HCT116 (cell line): ENCODE measurements around the gene RPLP2.

Experiments used
- CBX3 ChIP-seq: IDR thresholded peaks from 2 replicates; pipeline ENCODE4 v1.6.1; 2012; ENCODE audit warnings: low read depth
- EZH2phosphoT487 ChIP-seq: fragments of 200-600 bp; IDR thresholded peaks from 2 replicates; pipeline ENCODE4 v1.6.1; 2018; ENCODE audit warnings: antibody characterized with exemption, borderline replicate concordance
- POLR2A ChIP-seq: IDR thresholded peaks from 2 replicates; pipeline ENCODE4 v1.7.0; 2011; ENCODE audit warnings: borderline replicate concordance; ENCODE audit not compliant: insufficient read depth, insufficient read length; ENCODE audit errors: extremely low read depth
- POLR2AphosphoS5 ChIP-seq: IDR thresholded peaks from 2 replicates; pipeline ENCODE4 v1.6.1; 2011; ENCODE audit warnings: mild to moderate bottlenecking, low read depth, low read length, moderate library complexity
- TCF7L2 ChIP-seq: IDR thresholded peaks from 2 replicates; pipeline ENCODE4 v1.7.0; 2011; ENCODE audit warnings: borderline replicate concordance, inconsistent platforms; ENCODE audit not compliant: insufficient read depth, insufficient read length; ENCODE audit errors: extremely low read depth
- YY1 ChIP-seq: IDR thresholded peaks from 2 replicates; pipeline ENCODE4 v1.6.1; 2011; ENCODE audit warnings: low read length, low read depth, moderate library complexity, mild to moderate bottlenecking; ENCODE audit not compliant: insufficient replicate concordance; ENCODE audit errors: extremely low read depth
- ZNF274 ChIP-seq: fragments of 200-500 bp; sonication (Bioruptor generic); IDR thresholded peaks from 2 replicates; pipeline ENCODE4 v1.6.1; 2014; ENCODE audit warnings: mild to moderate bottlenecking, low read depth, low read length, inconsistent platforms
- TF ChIP-seq, protein P1 (sequence below), 3 experiments: fragments of 200-600 bp in 1 of 3; sonication (generic) in 1 of 3; IDR thresholded peaks in 2 of 3; conservative IDR thresholded peaks in 1 of 3; 2 replicates each; pipeline ENCODE4 v1.5.1; 2012 to 2017; ENCODE audit warnings: low read depth in 2 of 3, low read length in 2 of 3, antibody characterized with exemption in 1 of 3, borderline replicate concordance in 1 of 3, control low read depth in 1 of 3, mild to moderate bottlenecking in 1 of 3, mixed read lengths in 1 of 3, mixed run types in 1 of 3, moderate library complexity in 1 of 3; ENCODE audit not compliant: insufficient read depth in 1 of 3
- TF ChIP-seq, protein P2 (sequence below): IDR thresholded peaks from 2 replicates; pipeline ENCODE4 v1.6.1; 2011; ENCODE audit warnings: mild to moderate bottlenecking, low read length, moderate library complexity; ENCODE audit not compliant: insufficient replicate concordance; ENCODE audit errors: extremely low read depth
- TF ChIP-seq, protein P3 (sequence below): IDR thresholded peaks from 2 replicates; pipeline ENCODE4 v1.6.1; 2012

DNA sequence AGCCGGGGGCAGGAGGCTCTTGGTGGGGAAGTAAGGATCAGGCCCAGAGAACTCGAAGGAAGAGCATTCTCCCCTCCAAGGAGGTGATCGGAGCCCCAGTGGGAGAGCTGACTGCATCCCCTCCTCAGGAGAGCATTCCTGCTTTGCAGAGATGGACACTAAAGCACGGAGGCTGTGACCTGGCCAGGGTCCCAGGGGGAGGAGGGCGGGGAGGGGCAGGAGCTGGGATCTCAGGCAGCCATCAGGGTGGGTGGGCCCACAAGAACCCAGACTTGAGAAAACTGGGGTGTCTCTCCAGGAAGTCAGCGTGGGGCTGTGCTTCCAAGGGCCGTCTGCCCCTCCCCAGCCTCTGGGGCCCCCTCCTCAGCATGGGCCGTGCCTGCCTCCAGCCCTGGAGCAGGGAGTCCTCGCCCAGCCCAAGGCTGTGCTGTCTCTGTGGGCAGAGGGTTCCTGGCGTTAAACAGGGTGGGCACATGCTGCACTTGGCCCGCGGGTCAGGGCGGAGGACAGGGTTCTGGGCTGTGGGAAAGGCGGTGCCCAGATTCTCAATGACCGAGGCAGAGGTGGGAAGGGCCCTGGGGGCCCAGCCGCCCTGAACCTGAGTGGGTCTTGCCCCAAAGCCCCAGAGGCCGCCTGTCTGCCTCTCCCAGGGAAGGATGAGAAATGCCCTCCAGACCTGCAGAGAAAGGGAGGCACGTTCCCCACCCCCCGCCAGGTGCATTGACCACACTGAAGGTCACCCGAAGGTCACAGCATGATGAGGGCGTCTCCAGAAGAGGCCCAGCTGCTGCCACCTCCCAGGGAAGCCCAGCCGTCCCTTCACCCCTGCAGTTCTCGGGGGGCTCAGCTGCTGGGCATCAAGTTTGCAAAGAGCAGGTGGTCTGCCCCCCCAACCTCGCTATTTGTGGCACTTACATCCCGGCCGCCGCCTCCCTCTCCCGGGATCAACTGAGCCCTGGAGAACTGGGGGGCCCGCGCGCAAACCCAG lies 20.5 kb upstream of the RPLP2 start:
- TF ChIP-seq POLR2AphosphoS5 (no peak), EZH2phosphoT487 (no peak), ZNF274 (no peak), CBX3 (no peak), POLR2A (no peak), TCF7L2 (no peak), YY1 (no peak)
- TF ChIP-seq, protein P1, sequence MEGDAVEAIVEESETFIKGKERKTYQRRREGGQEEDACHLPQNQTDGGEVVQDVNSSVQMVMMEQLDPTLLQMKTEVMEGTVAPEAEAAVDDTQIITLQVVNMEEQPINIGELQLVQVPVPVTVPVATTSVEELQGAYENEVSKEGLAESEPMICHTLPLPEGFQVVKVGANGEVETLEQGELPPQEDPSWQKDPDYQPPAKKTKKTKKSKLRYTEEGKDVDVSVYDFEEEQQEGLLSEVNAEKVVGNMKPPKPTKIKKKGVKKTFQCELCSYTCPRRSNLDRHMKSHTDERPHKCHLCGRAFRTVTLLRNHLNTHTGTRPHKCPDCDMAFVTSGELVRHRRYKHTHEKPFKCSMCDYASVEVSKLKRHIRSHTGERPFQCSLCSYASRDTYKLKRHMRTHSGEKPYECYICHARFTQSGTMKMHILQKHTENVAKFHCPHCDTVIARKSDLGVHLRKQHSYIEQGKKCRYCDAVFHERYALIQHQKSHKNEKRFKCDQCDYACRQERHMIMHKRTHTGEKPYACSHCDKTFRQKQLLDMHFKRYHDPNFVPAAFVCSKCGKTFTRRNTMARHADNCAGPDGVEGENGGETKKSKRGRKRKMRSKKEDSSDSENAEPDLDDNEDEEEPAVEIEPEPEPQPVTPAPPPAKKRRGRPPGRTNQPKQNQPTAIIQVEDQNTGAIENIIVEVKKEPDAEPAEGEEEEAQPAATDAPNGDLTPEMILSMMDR (IDR thresholded peaks at IDR 0.05 in 2 of 3, conservative IDR thresholded peaks at IDR 0.05 in 1 of 3; ENCODE audit: borderline replicate concordance in 1 of 3, insufficient read depth in 1 of 3, low read depth in 2 of 3, low read length in 2 of 3), result no peak
- TF ChIP-seq, protein P2, sequence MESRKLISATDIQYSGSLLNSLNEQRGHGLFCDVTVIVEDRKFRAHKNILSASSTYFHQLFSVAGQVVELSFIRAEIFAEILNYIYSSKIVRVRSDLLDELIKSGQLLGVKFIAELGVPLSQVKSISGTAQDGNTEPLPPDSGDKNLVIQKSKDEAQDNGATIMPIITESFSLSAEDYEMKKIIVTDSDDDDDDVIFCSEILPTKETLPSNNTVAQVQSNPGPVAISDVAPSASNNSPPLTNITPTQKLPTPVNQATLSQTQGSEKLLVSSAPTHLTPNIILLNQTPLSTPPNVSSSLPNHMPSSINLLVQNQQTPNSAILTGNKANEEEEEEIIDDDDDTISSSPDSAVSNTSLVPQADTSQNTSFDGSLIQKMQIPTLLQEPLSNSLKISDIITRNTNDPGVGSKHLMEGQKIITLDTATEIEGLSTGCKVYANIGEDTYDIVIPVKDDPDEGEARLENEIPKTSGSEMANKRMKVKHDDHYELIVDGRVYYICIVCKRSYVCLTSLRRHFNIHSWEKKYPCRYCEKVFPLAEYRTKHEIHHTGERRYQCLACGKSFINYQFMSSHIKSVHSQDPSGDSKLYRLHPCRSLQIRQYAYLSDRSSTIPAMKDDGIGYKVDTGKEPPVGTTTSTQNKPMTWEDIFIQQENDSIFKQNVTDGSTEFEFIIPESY, result no peak
- TF ChIP-seq, protein P3, sequence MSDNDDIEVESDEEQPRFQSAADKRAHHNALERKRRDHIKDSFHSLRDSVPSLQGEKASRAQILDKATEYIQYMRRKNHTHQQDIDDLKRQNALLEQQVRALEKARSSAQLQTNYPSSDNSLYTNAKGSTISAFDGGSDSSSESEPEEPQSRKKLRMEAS, result no peak
